Esophagus squamous epithelium (tissue), 5 donors: ENCODE results near the gene SUV39H1. TPM values are rescaled to one million over a fixed set of nuclear protein-coding genes. Genes with fewer than 3 reads are reported as not detected.
A peak's percentile ranks its signal among the peaks of the same experiment; 100 is the strongest.

Source experiments
- DNase-seq: peaks from one replicate; lab custom pipeline; 2025; lab: John Stamatoyannopoulos, UW
- H3K27ac ChIP-seq, 4 donors: fragments of 200-600 bp; sonication (generic); one replicate each; pipeline ENCODE4 v1.5.1; 2016 to 2019; ENCODE audit warnings: mild to moderate bottlenecking in 1 of 4
- H3K27me3 ChIP-seq, 4 donors: fragments of 200-600 bp; sonication (generic); 1 replicate in 3 of 4; 2 replicates in 1 of 4; pipeline versions ENCODE4 v1.5.1 to v1.6.0; 2017 to 2021; ENCODE audit warnings: antibody characterized with exemption in 1 of 4
- H3K36me3 ChIP-seq, 3 donors: fragments of 200-600 bp; sonication (generic); one replicate each; pipeline ENCODE4 v1.5.1; 2016 to 2019
- H3K4me1 ChIP-seq, 3 donors: fragments of 200-600 bp; sonication (generic); one replicate each; pipeline ENCODE4 v1.5.1; 2017 to 2019
- H3K4me3 ChIP-seq, 4 donors: fragments of 200-600 bp; sonication (generic); 1 replicate in 3 of 4; 2 replicates in 1 of 4; pipeline ENCODE4 v1.5.1; 2016 to 2019; ENCODE audit warnings: mild to moderate bottlenecking in 2 of 4, moderate library complexity in 1 of 4
- H3K9me3 ChIP-seq, 3 donors: fragments of 200-600 bp; sonication (generic); one replicate each; pipeline ENCODE4 v1.5.1; 2016 to 2019
- CTCF ChIP-seq, 6 experiments: fragments of 450-650 bp in 4 of 6; fragments of 200-600 bp in 2 of 6; sonication (generic) in 2 of 6; IDR thresholded peaks; one replicate each; pipeline ENCODE4 v1.5.1; 2016 to 2019; ENCODE audit warnings: antibody characterized with exemption in 6 of 6, mild to moderate bottlenecking in 4 of 6, moderate library complexity in 4 of 6
- POLR2A ChIP-seq, 4 donors: fragments of 450-650 bp; IDR thresholded peaks; one replicate each; pipeline ENCODE4 v1.6.1; 2017; ENCODE audit warnings: antibody characterized with exemption in 4 of 4, mild to moderate bottlenecking in 4 of 4, moderate library complexity in 3 of 4
- WGBS, 2 donors: methylation state at CpG; one replicate each; pipeline ENCODE4 v1.1.5; 2018; 5-methylcytosine and 5-hydroxymethylcytosine counted together
- intact Hi-C: fragments of 100-400 bp; cut with DNase I; formaldehyde crosslinking; loops from one replicate; pipeline ENCODE4 v1.15.0; 2022
- total RNA-seq, 4 donors: library from RNA; depleted of rRNA; stranded (reverse); fragments of >200 nt; gene quantifications; one replicate each; pipeline ENCODE4 v1.1.0, GENCODE V29; 2016
- donor health status: DM: yes; HTN: yes; CAD: no.

Gene SUV39H1
- total RNA-seq, 4 donors from 2014 or later, result 4.6 to 12.1 (median 8.2) TPM

GRCh38 chrX:48702032-48702431 lies 5.5 kb downstream of the SUV39H1 start:
- no peaks in the 10 kb centered on the region for H3K9me3 ChIP-seq
- H3K27me3 ChIP-seq, result no peaks in the 10 kb centered on the region
- no peak for TF ChIP-seq POLR2A (IDR thresholded peaks at IDR 0.05)
- TF ChIP-seq CTCF (IDR thresholded peaks at IDR 0.05), result no peak
- intact Hi-C loops, result no loop called here
- peaks cover 0 to 65% (median 5%) of the 10 kb centered on the region in 3 donors for H3K36me3 ChIP-seq
- DNase-seq, result no peak
- H3K4me3 ChIP-seq, result no peak overlapping the region
- 60% methylated on average over 1 of the region's 2 CpGs; no CpG with 5 or more reads in 1 of the 2 donors for WGBS, 2 donors
- no peak overlapping the region for H3K27ac ChIP-seq
- peaks cover 0 to 34% (median 3%) of the 10 kb centered on the region in 3 donors for H3K4me1 ChIP-seq

- no peak for DNase-seq
- 62 to 80% methylated on average over 1 to 4 of the region's 4 CpGs for WGBS, 2 donors
These were observed 6.2 kb downstream of the SUV39H1 start for GRCh38 chrX:48702716-48703115.

GRCh38 chrX:48703228-48703627 lies 6.7 kb downstream of the SUV39H1 start:
- TF ChIP-seq CTCF (IDR thresholded peaks at IDR 0.05) (no peak), POLR2A (IDR thresholded peaks at IDR 0.05) (no peak)
- Histone ChIP-seq H3K27me3 (no peaks in the 10 kb centered on the region), H3K4me3 (no peak overlapping the region), H3K27ac (peak overlapping the region in 2 of 4 donors; percentile 68 to 75), H3K36me3 (peaks cover 0 to 77% (median 5%) of the 10 kb centered on the region in 3 donors), H3K4me1 (peaks cover 0 to 27% (median 3%) of the 10 kb centered on the region in 3 donors), H3K9me3 (no peaks in the 10 kb centered on the region)
- 70 to 71% methylated on average over 5 to 7 of the region's 7 CpGs for WGBS, 2 donors
- no peak for DNase-seq
- intact Hi-C loops, result no loop called here

More at GRCh38 chrX:48702716-48703115, 6.2 kb downstream of the SUV39H1 start:
- Histone ChIP-seq H3K27me3 (no peaks in the 10 kb centered on the region), H3K4me1 (peaks cover 0 to 27% (median 3%) of the 10 kb centered on the region in 3 donors), H3K9me3 (no peaks in the 10 kb centered on the region), H3K4me3 (no peak overlapping the region), H3K27ac (no peak overlapping the region), H3K36me3 (peaks cover 0 to 72% (median 5%) of the 10 kb centered on the region in 3 donors)
- TF ChIP-seq CTCF (IDR thresholded peaks at IDR 0.05) (no peak), POLR2A (IDR thresholded peaks at IDR 0.05) (no peak)
- intact Hi-C loops, result no loop called here

GRCh38 chrX:48703642-48704481 lies 7.3 kb downstream of the SUV39H1 start:
- no peak overlapping the region for H3K4me3 ChIP-seq
- DNase-seq, result no peak
- no peaks in the 10 kb centered on the region for H3K9me3 ChIP-seq
- WGBS, 2 donors, result 27 to 46% methylated on average over 4 of the region's 4 CpGs
- peak overlapping the region in 3 of 4 donors; percentile 68 to 75 (median 69) for H3K27ac ChIP-seq
- H3K27me3 ChIP-seq, result no peaks in the 10 kb centered on the region
- intact Hi-C loops, result no loop called here
- peaks cover 0 to 78% (median 5%) of the 10 kb centered on the region in 3 donors for H3K36me3 ChIP-seq
- TF ChIP-seq POLR2A (IDR thresholded peaks at IDR 0.05) (no peak), CTCF (IDR thresholded peaks at IDR 0.05) (no peak)
- peaks cover 0 to 27% (median 3%) of the 10 kb centered on the region in 3 donors for H3K4me1 ChIP-seq

- Histone ChIP-seq H3K9me3 (no peaks in the 10 kb centered on the region), H3K27ac (no peak overlapping the region), H3K36me3 (peaks cover 0 to 58% (median 0%) of the 10 kb centered on the region in 3 donors), H3K27me3 (no peaks in the 10 kb centered on the region), H3K4me3 (no peak overlapping the region), H3K4me1 (peaks cover 0 to 27% (median 3%) of the 10 kb centered on the region in 3 donors)
- no peak for DNase-seq
- 95% methylated on average over 3 of the region's 12 CpGs; no CpG with 5 or more reads in 1 of the 2 donors for WGBS, 2 donors
- no peak for TF ChIP-seq CTCF (IDR thresholded peaks at IDR 0.05)
- no peak for TF ChIP-seq POLR2A (IDR thresholded peaks at IDR 0.05)
- intact Hi-C loops, result no loop called here
These were observed 9.3 kb downstream of the SUV39H1 start for GRCh38 chrX:48705871-48706270.
